Measurements from ENCODE around the gene MYO15A.

DNA sequence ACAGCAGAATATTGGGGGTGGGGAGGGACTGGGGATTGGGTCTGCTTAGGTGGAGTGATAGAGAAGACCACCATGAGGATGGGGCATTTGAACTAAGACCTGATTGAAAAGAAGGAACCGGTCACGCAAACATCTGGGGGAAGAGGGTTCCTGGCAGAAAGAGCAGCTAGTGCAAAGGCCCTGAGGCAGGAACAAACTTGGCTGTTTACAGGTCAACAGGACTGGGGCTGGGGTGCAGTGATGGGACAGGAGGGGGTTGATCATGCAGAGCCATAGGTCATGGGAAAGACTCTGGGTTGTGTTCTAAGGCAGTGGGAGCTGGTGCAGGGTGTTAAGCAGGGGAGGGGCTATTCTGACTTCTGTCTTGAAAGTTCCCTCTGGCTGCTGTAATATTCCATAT, 18.9 kb upstream of the MYO15A start:
- TF ChIP-seq, protein P1, sequence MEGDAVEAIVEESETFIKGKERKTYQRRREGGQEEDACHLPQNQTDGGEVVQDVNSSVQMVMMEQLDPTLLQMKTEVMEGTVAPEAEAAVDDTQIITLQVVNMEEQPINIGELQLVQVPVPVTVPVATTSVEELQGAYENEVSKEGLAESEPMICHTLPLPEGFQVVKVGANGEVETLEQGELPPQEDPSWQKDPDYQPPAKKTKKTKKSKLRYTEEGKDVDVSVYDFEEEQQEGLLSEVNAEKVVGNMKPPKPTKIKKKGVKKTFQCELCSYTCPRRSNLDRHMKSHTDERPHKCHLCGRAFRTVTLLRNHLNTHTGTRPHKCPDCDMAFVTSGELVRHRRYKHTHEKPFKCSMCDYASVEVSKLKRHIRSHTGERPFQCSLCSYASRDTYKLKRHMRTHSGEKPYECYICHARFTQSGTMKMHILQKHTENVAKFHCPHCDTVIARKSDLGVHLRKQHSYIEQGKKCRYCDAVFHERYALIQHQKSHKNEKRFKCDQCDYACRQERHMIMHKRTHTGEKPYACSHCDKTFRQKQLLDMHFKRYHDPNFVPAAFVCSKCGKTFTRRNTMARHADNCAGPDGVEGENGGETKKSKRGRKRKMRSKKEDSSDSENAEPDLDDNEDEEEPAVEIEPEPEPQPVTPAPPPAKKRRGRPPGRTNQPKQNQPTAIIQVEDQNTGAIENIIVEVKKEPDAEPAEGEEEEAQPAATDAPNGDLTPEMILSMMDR (IDR thresholded peaks at IDR 0.05) = no peak
- TF ChIP-seq POLR2A (IDR thresholded peaks at IDR 0.05; ENCODE audit: low read depth) = no peak
- TF ChIP-seq EP300 (IDR thresholded peaks at IDR 0.05) = no peak

All from esophagus muscularis mucosa (tissue), 4 donors.